ENCODE data around the gene CYP4F2. TPM values are rescaled to one million over a fixed set of nuclear protein-coding genes. Genes with fewer than 3 reads are reported as not detected.

Gene CYP4F2
- total and polyA plus RNA-seq, 2 experiments from 2014 or later: not detected

DNA sequence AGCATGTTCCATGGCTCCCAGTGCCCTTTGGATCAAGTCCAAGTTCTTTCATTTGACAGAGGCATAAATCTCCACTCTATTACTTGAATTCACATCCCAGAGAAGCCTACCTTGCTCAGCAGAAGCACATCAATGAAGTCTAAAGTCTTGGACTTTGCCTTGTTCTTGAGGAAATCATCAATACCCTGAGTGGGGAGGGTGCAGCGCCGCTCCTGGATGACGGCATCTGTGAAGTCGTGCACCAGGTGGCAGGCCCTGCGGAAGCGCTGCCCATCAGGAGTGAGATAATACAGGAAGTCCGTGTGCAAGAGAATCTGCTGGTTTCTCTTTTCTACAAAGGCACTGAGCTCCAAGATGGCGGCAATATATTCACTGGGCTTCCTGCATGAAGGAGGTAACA is 25.8 kb upstream of the CYP4F2 start:
- H3K9me2 ChIP-seq (replicated peaks; ENCODE audit: insufficient read depth): no peaks in the 10 kb centered on the region
- no peak overlapping the region for H3K4me3 ChIP-seq
- TF ChIP-seq, protein P1, sequence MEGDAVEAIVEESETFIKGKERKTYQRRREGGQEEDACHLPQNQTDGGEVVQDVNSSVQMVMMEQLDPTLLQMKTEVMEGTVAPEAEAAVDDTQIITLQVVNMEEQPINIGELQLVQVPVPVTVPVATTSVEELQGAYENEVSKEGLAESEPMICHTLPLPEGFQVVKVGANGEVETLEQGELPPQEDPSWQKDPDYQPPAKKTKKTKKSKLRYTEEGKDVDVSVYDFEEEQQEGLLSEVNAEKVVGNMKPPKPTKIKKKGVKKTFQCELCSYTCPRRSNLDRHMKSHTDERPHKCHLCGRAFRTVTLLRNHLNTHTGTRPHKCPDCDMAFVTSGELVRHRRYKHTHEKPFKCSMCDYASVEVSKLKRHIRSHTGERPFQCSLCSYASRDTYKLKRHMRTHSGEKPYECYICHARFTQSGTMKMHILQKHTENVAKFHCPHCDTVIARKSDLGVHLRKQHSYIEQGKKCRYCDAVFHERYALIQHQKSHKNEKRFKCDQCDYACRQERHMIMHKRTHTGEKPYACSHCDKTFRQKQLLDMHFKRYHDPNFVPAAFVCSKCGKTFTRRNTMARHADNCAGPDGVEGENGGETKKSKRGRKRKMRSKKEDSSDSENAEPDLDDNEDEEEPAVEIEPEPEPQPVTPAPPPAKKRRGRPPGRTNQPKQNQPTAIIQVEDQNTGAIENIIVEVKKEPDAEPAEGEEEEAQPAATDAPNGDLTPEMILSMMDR (IDR thresholded peaks at IDR 0.05; ENCODE audit: poor library complexity): no peak
- TF ChIP-seq EZH2phosphoT487 (IDR thresholded peaks at IDR 0.05; ENCODE audit: low read depth, severe bottlenecking, unreplicated experiment) (no peak), EZH2 (IDR thresholded peaks at IDR 0.05; ENCODE audit: borderline replicate concordance) (no peak)
- no peak for DNase-seq (ENCODE audit: low spot score)
- no peaks in the 10 kb centered on the region for H3K79me2 ChIP-seq
- no peak overlapping the region for H2AFZ ChIP-seq
- H3K27ac ChIP-seq: no peak overlapping the region
- H3K27me3 ChIP-seq: no peaks in the 10 kb centered on the region
- no peaks in the 10 kb centered on the region for H3K4me1 ChIP-seq (ENCODE audit: insufficient read depth)
- no peaks in the 10 kb centered on the region for H3K36me3 ChIP-seq (replicated peaks; ENCODE audit: insufficient read depth, low read depth)
- H3K9me3 ChIP-seq (ENCODE audit: low read depth): no peaks in the 10 kb centered on the region
- H4K20me1 ChIP-seq (ENCODE audit: insufficient read depth, poor library complexity, severe bottlenecking): no peaks in the 10 kb centered on the region
- no peak overlapping the region for H3K4me2 ChIP-seq
- WGBS (ENCODE audit: low lambda C conversion rate, missing lambda C conversion rate): 66% methylated on average over 8 of the region's 8 CpGs

DNA sequence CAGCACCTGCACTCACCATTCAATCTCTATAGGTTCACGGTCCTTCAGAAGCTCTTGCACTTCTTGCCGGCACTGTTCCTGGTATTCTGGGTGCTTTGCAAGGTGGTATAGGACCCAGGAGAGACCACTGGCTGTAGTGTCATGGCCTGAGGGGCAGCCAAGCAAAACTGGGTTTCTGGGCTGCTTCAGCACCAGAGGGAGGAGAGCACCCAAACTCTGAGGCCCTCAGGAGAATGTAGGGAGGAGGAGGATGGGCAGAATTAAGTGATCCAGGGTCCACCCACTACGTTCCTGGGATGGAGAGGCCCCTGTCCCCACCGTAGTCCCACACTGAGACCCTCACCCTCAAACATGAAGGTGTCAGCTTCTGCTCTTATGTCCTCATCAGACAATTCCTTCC is 24.1 kb upstream of the CYP4F2 start:
- Histone ChIP-seq H3K4me1 (ENCODE audit: insufficient read depth) (no peaks in the 10 kb centered on the region), H2AFZ (no peak overlapping the region), H3K27ac (no peak overlapping the region), H3K9me3 (ENCODE audit: low read depth) (no peaks in the 10 kb centered on the region), H3K27me3 (no peaks in the 10 kb centered on the region), H3K36me3 (replicated peaks; ENCODE audit: insufficient read depth, low read depth) (no peaks in the 10 kb centered on the region), H3K4me3 (no peak overlapping the region), H4K20me1 (ENCODE audit: insufficient read depth, poor library complexity, severe bottlenecking) (no peaks in the 10 kb centered on the region), H3K79me2 (no peaks in the 10 kb centered on the region), H3K9me2 (replicated peaks; ENCODE audit: insufficient read depth) (no peaks in the 10 kb centered on the region), H3K4me2 (no peak overlapping the region)
- TF ChIP-seq EZH2 (IDR thresholded peaks at IDR 0.05; ENCODE audit: borderline replicate concordance) (no peak), EZH2phosphoT487 (IDR thresholded peaks at IDR 0.05; ENCODE audit: low read depth, severe bottlenecking, unreplicated experiment) (no peak)
- TF ChIP-seq, protein P1 (IDR thresholded peaks at IDR 0.05; ENCODE audit: poor library complexity): no peak
- 58% methylated on average over 4 of the region's 4 CpGs for WGBS (ENCODE audit: low lambda C conversion rate, missing lambda C conversion rate)
- DNase-seq (ENCODE audit: low spot score): no peak

DNA sequence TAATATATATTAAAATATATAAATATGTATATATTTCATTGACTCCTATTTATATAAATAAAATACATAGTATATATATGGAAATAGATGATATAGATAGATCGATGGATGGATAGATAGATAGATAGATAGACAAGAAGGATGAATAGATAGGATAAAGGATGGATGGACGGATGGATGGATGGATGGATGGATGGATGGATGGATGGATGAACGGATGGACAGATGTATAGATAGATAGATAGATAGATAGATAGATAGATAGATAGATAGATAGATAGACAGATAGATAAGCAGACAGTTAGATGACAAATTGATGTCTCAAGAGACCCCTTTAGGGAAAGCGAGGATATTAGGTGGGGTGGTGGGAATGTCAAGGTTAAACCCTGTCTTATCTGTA is 21.4 kb upstream of the CYP4F2 start:
- no peaks in the 10 kb centered on the region for H3K9me3 ChIP-seq (ENCODE audit: low read depth)
- TF ChIP-seq EZH2phosphoT487 (IDR thresholded peaks at IDR 0.05; ENCODE audit: low read depth, severe bottlenecking, unreplicated experiment) (no peak), EZH2 (IDR thresholded peaks at IDR 0.05; ENCODE audit: borderline replicate concordance) (no peak)
- TF ChIP-seq, protein P1 (IDR thresholded peaks at IDR 0.05; ENCODE audit: poor library complexity): no peak
- no peaks in the 10 kb centered on the region for H3K36me3 ChIP-seq (replicated peaks; ENCODE audit: insufficient read depth, low read depth)
- no peak overlapping the region for H3K4me2 ChIP-seq
- no peak overlapping the region for H2AFZ ChIP-seq
- no peaks in the 10 kb centered on the region for H3K4me1 ChIP-seq (ENCODE audit: insufficient read depth)
- H4K20me1 ChIP-seq (ENCODE audit: insufficient read depth, poor library complexity, severe bottlenecking): no peaks in the 10 kb centered on the region
- WGBS (ENCODE audit: low lambda C conversion rate, missing lambda C conversion rate): 66% methylated on average over 4 of the region's 4 CpGs
- no peaks in the 10 kb centered on the region for H3K79me2 ChIP-seq
- H3K27ac ChIP-seq: no peak overlapping the region
- no peak overlapping the region for H3K4me3 ChIP-seq
- H3K27me3 ChIP-seq: no peaks in the 10 kb centered on the region
- no peak for DNase-seq (ENCODE audit: low spot score)
- no peaks in the 10 kb centered on the region for H3K9me2 ChIP-seq (replicated peaks; ENCODE audit: insufficient read depth)

DNA sequence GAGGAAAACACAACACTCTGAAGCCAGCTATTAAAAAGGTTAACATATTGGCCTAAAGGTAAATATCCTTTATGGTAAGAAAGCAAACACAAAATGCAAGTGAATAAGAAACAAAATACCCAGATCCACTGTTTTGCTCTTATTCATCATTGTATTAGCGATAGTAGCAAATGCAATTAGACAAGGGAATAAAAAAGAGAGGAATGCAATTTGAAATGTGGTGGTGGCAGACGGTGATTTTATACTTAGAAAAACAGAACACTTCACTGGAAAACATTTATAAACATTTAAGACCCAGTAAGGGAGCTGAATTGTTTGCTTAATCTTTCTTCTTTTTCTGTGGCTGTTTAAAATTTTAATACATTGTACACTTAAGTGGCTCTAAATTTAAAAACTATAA is 17.2 kb upstream of the CYP4F2 start:
- no peaks in the 10 kb centered on the region for H4K20me1 ChIP-seq (ENCODE audit: insufficient read depth, poor library complexity, severe bottlenecking)
- H3K4me2 ChIP-seq: no peak overlapping the region
- 87% methylated on average over 2 of the region's 2 CpGs for WGBS (ENCODE audit: low lambda C conversion rate, missing lambda C conversion rate)
- H3K4me1 ChIP-seq (ENCODE audit: insufficient read depth): no peaks in the 10 kb centered on the region
- no peak overlapping the region for H3K27ac ChIP-seq
- no peaks in the 10 kb centered on the region for H3K36me3 ChIP-seq (replicated peaks; ENCODE audit: insufficient read depth, low read depth)
- TF ChIP-seq, protein P1 (IDR thresholded peaks at IDR 0.05; ENCODE audit: poor library complexity): no peak
- TF ChIP-seq EZH2phosphoT487 (IDR thresholded peaks at IDR 0.05; ENCODE audit: low read depth, severe bottlenecking, unreplicated experiment): no peak
- TF ChIP-seq EZH2 (IDR thresholded peaks at IDR 0.05; ENCODE audit: borderline replicate concordance): no peak
- H3K4me3 ChIP-seq: no peak overlapping the region
- DNase-seq (ENCODE audit: low spot score): no peak
- no peaks in the 10 kb centered on the region for H3K79me2 ChIP-seq
- H3K9me3 ChIP-seq (ENCODE audit: low read depth): no peaks in the 10 kb centered on the region
- H3K27me3 ChIP-seq: no peaks in the 10 kb centered on the region
- no peak overlapping the region for H2AFZ ChIP-seq
- no peaks in the 10 kb centered on the region for H3K9me2 ChIP-seq (replicated peaks; ENCODE audit: insufficient read depth)
